Glutamatergic neuron (in vitro differentiated cells): ENCODE results near the gene FHL2. TPM values are rescaled to one million over a fixed set of nuclear protein-coding genes. Genes with fewer than 3 reads are reported as not detected.
A peak's percentile ranks its signal among the peaks of the same experiment; 100 is the strongest.

Experiments
- DNase-seq: peaks from one replicate; pipeline ENCODE4 v3.0.0; 2022
- H3K27ac Mint-ChIP-seq: one replicate; pipeline ENCODE4 v1.8.0; 2020; ENCODE audit warnings: mild to moderate bottlenecking, mixed read lengths, inconsistent platforms; ENCODE audit not compliant: unreplicated experiment
- H3K27me3 Mint-ChIP-seq: one replicate; pipeline ENCODE4 v1.8.0; 2020; ENCODE audit warnings: mild to moderate bottlenecking, moderate library complexity, mixed read lengths, inconsistent platforms; ENCODE audit not compliant: unreplicated experiment
- H3K36me3 Mint-ChIP-seq: one replicate; pipeline ENCODE4 v1.8.0; 2020; ENCODE audit warnings: mild to moderate bottlenecking, mixed read lengths, inconsistent platforms; ENCODE audit not compliant: unreplicated experiment
- H3K4me1 Mint-ChIP-seq: one replicate; pipeline ENCODE4 v1.8.0; 2020; ENCODE audit warnings: mild to moderate bottlenecking, low read depth, mixed read lengths, inconsistent platforms; ENCODE audit not compliant: unreplicated experiment
- H3K4me3 Mint-ChIP-seq: one replicate; pipeline ENCODE4 v1.8.0; 2020; ENCODE audit warnings: mild to moderate bottlenecking, mixed read lengths, inconsistent platforms; ENCODE audit not compliant: unreplicated experiment
- H3K9me3 Mint-ChIP-seq: one replicate; pipeline ENCODE4 v1.8.0; 2020; ENCODE audit warnings: mild to moderate bottlenecking, moderate library complexity, mixed read lengths, inconsistent platforms; ENCODE audit not compliant: unreplicated experiment
- total RNA-seq: library from RNA; stranded (reverse); fragmentation: NEBNext Ultra II Directional; extraction: Animal tissue kit (Norgen Biotek cat#: 25700); gene quantifications from one replicate; pipeline ENCODE4 v1.2.1, GENCODE V29; 2021; ENCODE audit not compliant: unreplicated experiment
- TF ChIP-seq, protein P1 (sequence below): fragments of 200-600 bp; sonication (generic); IDR thresholded peaks from one replicate; pipeline ENCODE4 v1.5.0; 2021; ENCODE audit not compliant: partially characterized antibody, unreplicated experiment

The FHL2 gene
- total RNA-seq, 1 donor from 2014 or later: 3.2 TPM

GRCh38 chr2:105399207-105399861 lies 483 bp upstream of the FHL2 start:
- Mint-ChIP-seq H3K4me1 (no peaks in the 10 kb centered on the region), H3K4me3 (peak overlapping the region; percentile 41), H3K36me3 (peaks cover 7% of the 10 kb centered on the region), H3K27me3 (peaks cover 5% of the 10 kb centered on the region), H3K9me3 (peaks cover 2% of the 10 kb centered on the region), H3K27ac (no peak overlapping the region)
- DNase-seq: no peak
- TF ChIP-seq, protein P1, sequence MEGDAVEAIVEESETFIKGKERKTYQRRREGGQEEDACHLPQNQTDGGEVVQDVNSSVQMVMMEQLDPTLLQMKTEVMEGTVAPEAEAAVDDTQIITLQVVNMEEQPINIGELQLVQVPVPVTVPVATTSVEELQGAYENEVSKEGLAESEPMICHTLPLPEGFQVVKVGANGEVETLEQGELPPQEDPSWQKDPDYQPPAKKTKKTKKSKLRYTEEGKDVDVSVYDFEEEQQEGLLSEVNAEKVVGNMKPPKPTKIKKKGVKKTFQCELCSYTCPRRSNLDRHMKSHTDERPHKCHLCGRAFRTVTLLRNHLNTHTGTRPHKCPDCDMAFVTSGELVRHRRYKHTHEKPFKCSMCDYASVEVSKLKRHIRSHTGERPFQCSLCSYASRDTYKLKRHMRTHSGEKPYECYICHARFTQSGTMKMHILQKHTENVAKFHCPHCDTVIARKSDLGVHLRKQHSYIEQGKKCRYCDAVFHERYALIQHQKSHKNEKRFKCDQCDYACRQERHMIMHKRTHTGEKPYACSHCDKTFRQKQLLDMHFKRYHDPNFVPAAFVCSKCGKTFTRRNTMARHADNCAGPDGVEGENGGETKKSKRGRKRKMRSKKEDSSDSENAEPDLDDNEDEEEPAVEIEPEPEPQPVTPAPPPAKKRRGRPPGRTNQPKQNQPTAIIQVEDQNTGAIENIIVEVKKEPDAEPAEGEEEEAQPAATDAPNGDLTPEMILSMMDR: no peak

DNA sequence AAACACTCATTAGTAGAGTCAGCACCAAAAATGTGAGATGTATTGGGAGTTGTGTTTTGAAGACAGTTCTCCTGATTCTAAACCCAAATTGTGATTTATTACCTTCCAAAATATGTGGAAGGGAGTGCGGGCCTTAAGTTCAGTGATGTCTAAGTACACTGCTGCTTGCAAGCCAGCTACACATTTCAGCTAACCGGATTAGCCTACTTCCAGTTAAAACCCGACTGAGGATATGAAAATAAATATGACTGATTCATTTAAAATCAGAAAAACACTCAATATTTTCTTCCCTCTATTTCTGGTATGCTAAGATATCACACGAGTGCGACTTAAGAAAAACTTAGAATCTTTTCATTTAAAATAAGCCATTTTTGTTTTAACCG lies 907 bp downstream of the FHL2 start:
- DNase-seq: no peak
- Mint-ChIP-seq H3K36me3 (peaks cover 7% of the 10 kb centered on the region), H3K4me1 (no peaks in the 10 kb centered on the region), H3K27me3 (peaks cover 5% of the 10 kb centered on the region), H3K9me3 (peaks cover 2% of the 10 kb centered on the region), H3K27ac (peak overlapping the region; percentile 43), H3K4me3 (peak overlapping the region; percentile 86)
- TF ChIP-seq, protein P1: no peak

GRCh38 chr2:105397025-105397722 lies 1.7 kb downstream of the FHL2 start:
- H3K4me1 Mint-ChIP-seq: no peaks in the 10 kb centered on the region
- TF ChIP-seq, protein P1: no peak
- peak overlapping the region; percentile 53 for H3K4me3 Mint-ChIP-seq
- H3K9me3 Mint-ChIP-seq: peaks cover 2% of the 10 kb centered on the region
- H3K36me3 Mint-ChIP-seq: peaks cover 7% of the 10 kb centered on the region
- H3K27me3 Mint-ChIP-seq: peaks cover 5% of the 10 kb centered on the region
- no peak overlapping the region for H3K27ac Mint-ChIP-seq
- DNase-seq: no peak

DNA sequence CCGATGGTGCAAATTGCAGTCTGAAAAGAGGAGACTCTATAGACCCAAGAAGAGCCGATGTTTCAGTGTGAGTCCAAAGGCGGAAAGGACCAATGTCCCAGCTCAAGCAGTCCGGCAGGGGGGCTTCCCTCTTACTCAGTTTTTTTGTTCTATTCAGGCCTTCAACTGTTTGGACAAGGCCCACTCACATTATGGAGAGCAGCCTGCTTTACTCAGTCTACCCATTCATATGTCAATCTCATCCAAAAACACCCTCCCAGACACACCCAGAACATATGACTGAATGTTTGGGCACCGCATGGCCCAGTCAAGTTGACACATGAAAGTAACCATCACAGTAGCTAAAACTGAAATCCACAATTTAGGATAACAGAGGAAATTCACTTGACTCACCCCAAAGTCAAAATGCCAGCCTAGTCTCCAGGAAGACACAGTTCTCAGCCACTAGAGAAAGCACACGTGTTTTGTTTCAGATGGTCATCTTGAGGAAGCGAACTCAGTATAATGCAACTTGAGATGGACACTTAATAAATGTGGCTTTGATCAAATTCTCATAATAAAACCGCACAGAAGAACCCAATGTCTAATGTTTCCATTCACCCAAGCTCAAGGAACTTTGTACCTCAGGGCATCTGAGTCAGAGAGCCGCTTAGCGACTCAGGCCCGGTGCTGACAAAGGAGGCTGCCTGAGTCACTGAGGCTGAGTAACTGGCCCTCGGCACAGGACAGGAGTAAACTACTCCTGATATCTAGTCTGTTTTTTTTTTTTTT lies 2.4 kb downstream of the FHL2 start:
- TF ChIP-seq, protein P1: no peak
- Mint-ChIP-seq H3K4me1 (no peaks in the 10 kb centered on the region), H3K4me3 (no peak overlapping the region), H3K9me3 (peaks cover 2% of the 10 kb centered on the region), H3K27ac (no peak overlapping the region), H3K36me3 (peaks cover 7% of the 10 kb centered on the region), H3K27me3 (peaks cover 5% of the 10 kb centered on the region)
- no peak for DNase-seq

- Mint-ChIP-seq H3K36me3 (peaks cover 7% of the 10 kb centered on the region), H3K27ac (no peak overlapping the region), H3K4me3 (no peak overlapping the region), H3K9me3 (peaks cover 2% of the 10 kb centered on the region), H3K27me3 (peaks cover 5% of the 10 kb centered on the region), H3K4me1 (no peaks in the 10 kb centered on the region)
- no peak for DNase-seq
- TF ChIP-seq, protein P1: no peak
Measured at GRCh38 chr2:105395691-105396090, 3.2 kb downstream of the FHL2 start.
